Osteoblast (primary cell): ENCODE results near the gene PLEKHJ1. TPM values are rescaled to one million over a fixed set of nuclear protein-coding genes. Genes with fewer than 3 reads are reported as not detected.

ENCODE experiments used
- DNase-seq: peaks from one replicate; pipeline ENCODE4 v3.0.0; 2011; ENCODE audit warnings: low spot score, mixed read lengths; ENCODE audit not compliant: insufficient read length; ENCODE audit errors: missing footprints
- H2AFZ ChIP-seq: 2 replicates; pipeline ENCODE4 v1.6.0; 2011; ENCODE audit warnings: mild to moderate bottlenecking, low read length
- H3K27ac ChIP-seq: 2 replicates; pipeline ENCODE4 v1.5.1; 2011; ENCODE audit warnings: mild to moderate bottlenecking, low read depth, low read length, moderate library complexity
- H3K27me3 ChIP-seq: 2 replicates; pipeline ENCODE4 v1.6.0; 2012; ENCODE audit warnings: mild to moderate bottlenecking, control low read depth, inconsistent platforms, low read length, moderate library complexity; ENCODE audit not compliant: insufficient read depth
- H3K36me3 ChIP-seq: 2 replicates; pipeline ENCODE4 v1.5.1; 2011; ENCODE audit warnings: mild to moderate bottlenecking, low read length, control low read depth, moderate library complexity; ENCODE audit not compliant: insufficient read depth
- H3K4me1 ChIP-seq: 2 replicates; pipeline ENCODE4 v1.5.1; 2011; ENCODE audit warnings: mild to moderate bottlenecking, low read length, control low read depth, moderate library complexity; ENCODE audit not compliant: insufficient read depth
- H3K4me2 ChIP-seq: 2 replicates; pipeline ENCODE4 v1.6.0; 2011; ENCODE audit warnings: mild to moderate bottlenecking, low read length; ENCODE audit not compliant: insufficient read depth
- H3K4me3 ChIP-seq: fragments of 200-600 bp; sonication (generic); 3 replicates; pipeline ENCODE4 v1.5.1; 2012; ENCODE audit warnings: mild to moderate bottlenecking, low read length, inconsistent platforms; ENCODE audit not compliant: insufficient read depth
- H3K79me2 ChIP-seq: 2 replicates; pipeline ENCODE4 v1.6.0; 2012; ENCODE audit warnings: mild to moderate bottlenecking, low read length, control low read depth, inconsistent platforms; ENCODE audit not compliant: insufficient read depth
- H3K9me3 ChIP-seq: 2 replicates; pipeline ENCODE4 v1.5.1; 2011; ENCODE audit warnings: low read depth, low read length, control low read depth
- H4K20me1 ChIP-seq: 2 replicates; pipeline ENCODE4 v1.6.0; 2012; ENCODE audit warnings: mild to moderate bottlenecking, low read length, control low read depth; ENCODE audit not compliant: insufficient read depth
- total RNA-seq: library from RNA; depleted of rRNA; stranded (reverse); fragments of >200 nt; gene quantifications from 2 replicates; pipeline ENCODE4 v1.2.3, GENCODE V29; 2012
- TF ChIP-seq, protein P1 (sequence below): IDR thresholded peaks from 2 replicates; pipeline ENCODE4 v1.5.1; 2011; ENCODE audit warnings: mild to moderate bottlenecking, low read depth, low read length, moderate library complexity; ENCODE audit errors: extremely low read depth

Gene PLEKHJ1
- total RNA-seq, 1 donor: 43.4 TPM

DNA sequence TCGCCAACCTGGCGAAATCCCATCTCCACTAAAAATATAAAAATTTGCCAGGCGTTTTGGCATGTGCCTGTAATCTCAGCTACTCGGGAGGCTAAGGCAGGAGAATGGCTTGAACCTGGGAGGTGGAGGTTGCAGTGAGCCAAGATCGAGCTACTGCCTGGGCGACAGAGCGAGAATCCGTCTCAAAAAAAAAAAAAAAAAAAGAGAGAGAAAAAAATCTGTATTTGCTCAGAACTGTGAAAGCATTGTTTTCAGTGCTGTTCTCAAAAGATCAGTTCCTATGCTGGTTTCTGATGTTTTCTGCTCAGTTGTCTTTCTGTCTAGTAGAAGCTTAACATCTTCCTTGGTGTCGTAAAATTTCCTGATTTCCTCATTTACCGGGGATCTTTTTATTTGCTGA, 3.0 kb upstream of the PLEKHJ1 start:
- Histone ChIP-seq H3K79me2 (peaks cover 94% of the 10 kb centered on the region), H3K36me3 (peaks cover 23% of the 10 kb centered on the region), H3K4me2 (peak overlapping the region; percentile 98), H3K4me1 (peaks cover 45% of the 10 kb centered on the region), H2AFZ (no peak overlapping the region), H3K4me3 (peak overlapping the region; percentile 75), H3K27ac (peak overlapping the region; percentile 65), H3K27me3 (no peaks in the 10 kb centered on the region), H4K20me1 (peaks cover 62% of the 10 kb centered on the region), H3K9me3 (no peaks in the 10 kb centered on the region)
- DNase-seq: no peak
- TF ChIP-seq, protein P1, sequence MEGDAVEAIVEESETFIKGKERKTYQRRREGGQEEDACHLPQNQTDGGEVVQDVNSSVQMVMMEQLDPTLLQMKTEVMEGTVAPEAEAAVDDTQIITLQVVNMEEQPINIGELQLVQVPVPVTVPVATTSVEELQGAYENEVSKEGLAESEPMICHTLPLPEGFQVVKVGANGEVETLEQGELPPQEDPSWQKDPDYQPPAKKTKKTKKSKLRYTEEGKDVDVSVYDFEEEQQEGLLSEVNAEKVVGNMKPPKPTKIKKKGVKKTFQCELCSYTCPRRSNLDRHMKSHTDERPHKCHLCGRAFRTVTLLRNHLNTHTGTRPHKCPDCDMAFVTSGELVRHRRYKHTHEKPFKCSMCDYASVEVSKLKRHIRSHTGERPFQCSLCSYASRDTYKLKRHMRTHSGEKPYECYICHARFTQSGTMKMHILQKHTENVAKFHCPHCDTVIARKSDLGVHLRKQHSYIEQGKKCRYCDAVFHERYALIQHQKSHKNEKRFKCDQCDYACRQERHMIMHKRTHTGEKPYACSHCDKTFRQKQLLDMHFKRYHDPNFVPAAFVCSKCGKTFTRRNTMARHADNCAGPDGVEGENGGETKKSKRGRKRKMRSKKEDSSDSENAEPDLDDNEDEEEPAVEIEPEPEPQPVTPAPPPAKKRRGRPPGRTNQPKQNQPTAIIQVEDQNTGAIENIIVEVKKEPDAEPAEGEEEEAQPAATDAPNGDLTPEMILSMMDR: no peak

DNA sequence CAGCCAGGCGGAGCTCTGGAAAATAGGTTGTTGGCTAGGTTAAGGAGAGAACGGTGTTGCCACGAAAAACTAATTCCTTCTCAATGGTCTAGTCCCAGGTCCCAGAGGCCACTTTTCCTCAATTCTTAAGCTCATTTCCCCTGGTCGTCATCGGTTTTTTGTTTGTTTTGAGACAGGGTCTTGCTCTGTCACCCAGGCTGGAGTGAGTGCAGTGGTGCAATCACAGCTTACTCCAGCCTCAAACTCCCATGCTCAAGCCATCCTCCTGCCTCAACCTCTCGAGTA, 1.7 kb upstream of the PLEKHJ1 start:
- Histone ChIP-seq H3K36me3 (peaks cover 26% of the 10 kb centered on the region), H2AFZ (no peak overlapping the region), H3K4me1 (peaks cover 45% of the 10 kb centered on the region), H3K79me2 (peaks cover 94% of the 10 kb centered on the region), H3K27ac (no peak overlapping the region), H3K9me3 (no peaks in the 10 kb centered on the region), H3K4me3 (peak overlapping the region; percentile 89), H3K4me2 (peak overlapping the region; percentile 98), H3K27me3 (no peaks in the 10 kb centered on the region), H4K20me1 (peaks cover 55% of the 10 kb centered on the region)
- TF ChIP-seq, protein P1: no peak
- no peak for DNase-seq

DNA sequence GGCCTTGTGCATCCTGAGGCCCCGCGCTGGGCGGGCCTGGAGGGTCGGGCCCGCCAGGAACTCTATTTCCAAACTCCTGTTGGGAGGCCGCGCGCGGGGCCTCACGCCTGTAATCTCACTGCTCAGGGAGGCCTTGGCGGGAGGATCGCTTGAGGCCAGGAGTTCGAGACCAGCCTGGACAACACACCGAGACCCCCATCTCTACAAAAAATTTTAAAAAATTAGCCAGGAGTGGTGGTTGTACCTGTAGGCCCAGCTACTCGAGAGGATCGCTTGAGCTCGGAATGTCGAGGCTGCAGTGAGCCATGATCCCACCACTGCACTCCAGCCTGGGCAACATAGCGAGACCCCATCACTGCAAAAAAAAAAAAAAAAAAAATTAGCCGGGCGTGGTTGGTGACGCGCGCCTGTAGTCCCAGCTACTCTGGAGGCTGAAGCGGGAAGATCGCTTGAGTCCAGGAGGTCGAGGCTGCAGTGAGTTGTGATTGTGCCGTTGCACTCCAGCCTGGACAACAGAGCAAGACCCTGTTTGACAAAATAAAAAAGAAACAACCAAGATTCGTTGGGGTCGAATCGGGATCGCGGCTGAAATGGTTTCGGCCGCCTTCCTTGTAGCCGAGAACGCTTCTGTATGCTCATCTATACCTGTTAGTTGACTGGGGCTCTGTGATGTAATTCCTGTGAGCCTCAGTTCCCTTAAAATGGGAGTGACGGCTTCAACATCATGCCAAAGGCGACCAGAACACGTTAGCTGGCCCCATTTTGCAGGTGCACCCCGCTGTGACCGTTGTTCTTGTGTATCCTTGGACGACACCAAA, 1.1 kb upstream of the PLEKHJ1 start:
- TF ChIP-seq, protein P1: no peak
- H3K4me1 ChIP-seq: peaks cover 45% of the 10 kb centered on the region
- no peaks in the 10 kb centered on the region for H3K9me3 ChIP-seq
- H2AFZ ChIP-seq: peak overlapping the region; percentile 78
- peaks cover 30% of the 10 kb centered on the region for H3K36me3 ChIP-seq
- H3K4me2 ChIP-seq: peak overlapping the region; percentile 98
- no peak for DNase-seq
- peak overlapping the region; percentile 99 for H3K27ac ChIP-seq
- no peaks in the 10 kb centered on the region for H3K27me3 ChIP-seq
- H3K79me2 ChIP-seq: peaks cover 94% of the 10 kb centered on the region
- H4K20me1 ChIP-seq: peaks cover 51% of the 10 kb centered on the region
- H3K4me3 ChIP-seq: peak overlapping the region; percentile 89

DNA sequence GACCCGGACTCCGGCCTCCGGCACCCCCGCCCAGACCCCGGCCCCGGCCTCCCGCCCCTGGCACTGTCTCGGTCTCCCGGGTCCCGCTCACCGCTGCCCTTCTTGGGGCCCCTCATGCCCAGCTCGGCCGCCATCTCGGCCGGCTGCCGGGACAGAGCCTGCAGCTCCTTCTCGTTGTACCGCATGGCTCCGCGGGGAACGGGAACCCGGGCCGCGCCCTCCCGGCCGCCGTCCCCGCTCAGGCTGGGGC, 140 bp downstream of the PLEKHJ1 start:
- Histone ChIP-seq H3K9me3 (no peaks in the 10 kb centered on the region), H3K27me3 (no peaks in the 10 kb centered on the region), H3K27ac (peak overlapping the region; percentile 99), H3K79me2 (peaks cover 93% of the 10 kb centered on the region), H3K4me1 (peaks cover 41% of the 10 kb centered on the region), H3K36me3 (peaks cover 27% of the 10 kb centered on the region), H3K4me3 (peak overlapping the region; percentile 89), H2AFZ (no peak overlapping the region), H4K20me1 (peaks cover 38% of the 10 kb centered on the region), H3K4me2 (peak overlapping the region; percentile 98)
- no peak for DNase-seq
- TF ChIP-seq, protein P1: no peak
